CD4-positive, alpha-beta T cell treated with Interleukin-1 beta for 1 hour (primary cell): ENCODE results near the gene EVL.
"Not testable (repeated sequence)": the region's sequence is repeated elsewhere in the genome, so short reads cannot be mapped to it uniquely, and the experiment has no call there.

Source experiments
- DNase-seq, 2 donors: peaks; one replicate each; pipeline ENCODE4 v3.0.0-alpha.2; 2020 to 2022

The EVL gene

DNA sequence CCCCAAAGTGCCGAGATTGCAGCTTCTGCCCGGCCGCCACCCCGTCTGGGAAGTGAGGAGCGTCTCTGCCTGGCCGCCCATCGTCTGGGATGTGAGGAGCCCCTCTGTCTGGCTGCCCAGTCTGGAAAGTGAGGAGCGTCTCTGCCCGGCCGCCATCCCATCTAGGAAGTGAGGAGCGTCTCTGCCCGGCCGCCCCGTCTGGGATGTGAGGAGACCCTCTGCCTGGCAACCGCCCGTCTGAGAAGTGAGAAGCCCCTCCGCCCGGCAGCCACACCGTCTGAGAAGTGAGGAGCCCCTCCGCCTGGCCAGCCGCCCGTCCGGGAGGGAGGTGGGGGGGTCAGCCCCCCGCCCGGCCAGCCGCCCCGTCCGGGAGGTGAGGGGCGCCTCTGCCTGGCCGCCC is 115.4 kb downstream of the EVL start:
- DNase-seq: not testable (repeated sequence)

GRCh38 chr14:100181876-100182551 is 116.8 kb downstream of the EVL start:
- DNase-seq: not testable (repeated sequence)

- DNase-seq: no peak
Measured at GRCh38 chr14:100187247-100187833, 122.1 kb downstream of the EVL start.

DNA sequence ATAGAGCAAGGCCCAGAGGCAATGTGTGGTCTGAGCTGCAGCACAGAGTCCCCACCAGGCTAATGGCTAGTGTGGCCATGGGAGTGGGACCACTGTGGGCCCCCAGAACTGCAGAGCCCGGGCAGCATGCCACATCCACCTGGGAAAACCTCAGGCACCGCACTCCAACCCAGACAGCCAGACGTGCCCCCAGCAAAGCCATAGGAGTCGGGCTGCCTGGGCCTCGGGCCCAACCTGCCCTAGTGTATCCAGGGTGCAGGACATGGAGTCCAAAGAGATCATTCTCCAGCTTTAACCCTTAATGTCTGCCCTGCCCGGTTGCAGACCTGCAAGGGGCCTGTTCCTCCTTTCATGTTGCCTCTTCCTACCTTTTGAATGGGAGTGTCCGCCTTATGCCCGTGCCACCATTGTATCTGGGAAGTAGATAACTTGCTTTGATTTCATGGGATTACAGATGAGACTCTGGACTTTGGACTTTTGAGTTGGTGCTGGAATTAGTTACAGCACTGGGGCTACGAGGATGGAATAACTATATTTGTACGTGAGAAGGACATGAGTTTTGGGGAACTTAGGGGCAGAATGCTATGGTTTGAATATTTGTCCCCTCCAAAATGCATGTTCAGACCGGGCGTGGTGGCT is 123.3 kb downstream of the EVL start:
- DNase-seq: no peak

GRCh38 chr14:100190126-100190525 is 124.9 kb downstream of the EVL start:
- DNase-seq: no peak

DNA sequence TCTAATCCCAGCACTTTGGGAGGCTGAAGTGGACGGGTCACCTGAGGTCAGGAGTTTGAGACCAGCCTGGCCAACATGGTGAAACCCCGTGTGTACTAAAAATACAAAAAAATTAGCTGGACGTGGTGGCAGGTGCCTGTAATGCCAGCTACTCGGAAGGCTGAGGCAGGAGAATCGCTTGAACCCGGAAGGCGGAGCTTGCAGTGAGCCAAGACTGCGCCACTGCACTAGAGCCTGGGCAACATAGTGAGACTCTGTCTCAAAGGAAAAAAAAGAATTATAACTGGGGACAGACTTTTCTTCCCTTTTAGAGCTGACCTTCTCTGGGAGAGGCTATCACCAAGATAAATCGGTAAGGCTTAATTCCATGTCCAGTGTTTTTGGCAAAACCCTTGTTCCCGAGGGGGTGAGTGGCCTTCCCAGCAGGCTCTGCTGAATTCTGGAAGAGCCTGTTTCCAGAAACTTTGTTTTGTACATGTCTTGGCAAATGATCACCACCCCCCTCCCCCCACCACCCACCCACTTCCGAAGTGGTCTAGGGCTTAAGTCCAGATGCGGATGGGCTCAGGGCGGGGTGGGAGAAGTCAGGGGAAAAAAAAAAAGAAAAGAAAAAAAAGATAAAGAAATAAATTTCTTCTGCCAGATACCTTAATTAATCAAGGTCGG is 126.5 kb downstream of the EVL start:
- no peak for DNase-seq

- DNase-seq: no peak
Measured at GRCh38 chr14:100192250-100192671, 127.0 kb downstream of the EVL start.

GRCh38 chr14:100192672-100193416 is 127.6 kb downstream of the EVL start:
- peak; percentile 100 for DNase-seq
